HG02870 (cell line): ENCODE results near the gene COL18A1.
"Not testable (repeated sequence)": the region's sequence is repeated elsewhere in the genome, so short reads cannot be mapped to it uniquely, and the experiment has no call there.

Experiments
- ATAC-seq: cut with Tn5 transposase; IDR thresholded peaks from one replicate; pipeline ENCODE4 v1.9.1; 2021; ENCODE audit warnings: mild to moderate bottlenecking, moderate library complexity; ENCODE audit not compliant: unreplicated experiment

COL18A1 gene

DNA sequence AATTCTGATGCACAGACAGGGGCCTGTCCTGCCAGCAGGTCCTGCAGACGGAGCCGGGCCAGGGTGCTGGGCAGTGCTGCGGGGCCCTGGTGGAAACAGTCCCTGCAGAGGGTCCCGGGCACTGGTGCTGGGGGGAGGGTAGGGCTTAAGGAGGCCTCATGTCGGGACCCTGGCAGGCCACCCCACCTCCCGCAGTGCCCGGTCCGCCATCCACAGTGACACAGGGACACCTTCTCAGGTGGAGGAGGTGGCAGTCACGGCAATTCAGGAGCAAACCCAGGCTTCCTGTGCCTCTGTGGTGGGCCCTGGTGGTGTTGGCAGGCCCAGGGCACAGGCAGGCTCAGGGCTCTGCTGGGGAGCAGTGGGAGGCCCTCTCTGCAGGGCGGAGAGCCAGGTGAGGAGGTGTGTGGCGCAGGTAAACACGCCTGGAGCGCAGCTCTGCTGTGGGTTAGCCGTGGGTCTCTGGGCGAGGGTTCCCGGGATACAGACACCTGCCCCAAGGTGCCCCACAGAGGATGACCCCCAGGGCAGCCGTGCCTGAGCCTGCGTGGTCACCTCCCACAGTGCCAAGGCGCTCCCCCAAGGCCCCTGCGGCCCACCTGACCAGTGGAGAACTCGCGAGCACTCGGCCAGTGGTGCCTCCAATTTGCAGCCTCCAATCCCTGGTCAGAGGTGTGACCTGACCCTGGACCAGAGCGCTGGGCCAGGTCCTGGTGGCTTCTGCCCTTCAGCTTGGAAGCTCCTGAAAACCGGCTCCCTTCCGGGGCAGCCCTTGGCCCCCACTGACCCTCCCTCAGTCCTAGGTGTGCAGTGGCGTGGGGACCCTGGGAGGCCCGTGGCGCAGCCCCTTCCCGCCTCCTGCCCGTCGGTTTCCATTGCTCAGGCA is 19.2 kb downstream of the COL18A1 start:
- no peak for ATAC-seq

- no peak for ATAC-seq
Measured at GRCh38 chr21:45424854-45425795, 20.2 kb downstream of the COL18A1 start.

DNA sequence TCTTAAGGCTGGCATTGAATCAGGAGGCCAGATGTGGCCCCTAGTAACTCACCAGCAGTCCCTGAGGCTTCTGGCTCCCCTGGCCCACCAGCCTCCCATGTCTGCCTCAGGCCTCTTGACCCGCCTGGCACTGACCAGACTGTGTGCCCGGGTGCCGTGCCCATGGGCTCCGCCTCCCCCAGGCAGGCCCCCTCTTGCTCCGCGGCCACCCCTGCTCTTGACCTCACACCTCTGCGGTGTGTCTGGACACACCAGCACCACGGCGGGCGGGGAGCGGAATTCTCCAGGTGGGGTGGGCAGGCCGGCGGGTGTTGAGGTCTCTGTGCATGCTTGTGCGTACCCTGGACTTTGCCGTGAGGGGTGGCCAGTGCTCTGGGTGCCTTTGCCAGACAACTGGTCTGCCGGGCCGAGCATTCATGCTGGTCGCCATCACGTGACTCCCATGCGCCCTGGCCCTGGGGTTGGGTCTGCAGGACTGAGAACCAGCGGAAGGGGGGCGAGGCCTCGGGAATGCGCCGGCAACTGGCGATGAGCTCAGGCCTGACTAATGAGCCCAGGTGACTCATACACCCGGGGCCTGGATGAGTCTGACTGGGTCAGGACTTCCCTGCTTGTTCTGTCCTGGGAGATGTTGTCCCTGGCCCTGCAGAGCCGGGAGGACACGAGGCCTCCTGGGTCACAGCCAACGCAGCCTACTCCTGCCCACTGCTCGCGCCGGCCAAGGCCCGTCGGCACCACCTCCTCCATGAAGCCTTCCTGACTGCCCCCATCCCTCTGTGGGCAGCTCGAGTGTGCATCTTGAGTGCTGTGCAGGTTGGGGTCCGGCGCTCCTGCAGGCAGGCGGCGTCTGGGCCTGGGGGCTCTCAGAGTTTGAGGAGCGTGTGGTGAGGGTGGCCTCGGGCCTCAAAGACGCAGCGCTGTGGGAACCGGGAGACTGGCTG is 22.6 kb downstream of the COL18A1 start:
- ATAC-seq = no peak

- ATAC-seq = no peak
Measured at GRCh38 chr21:45428534-45428933, 23.6 kb downstream of the COL18A1 start.

DNA sequence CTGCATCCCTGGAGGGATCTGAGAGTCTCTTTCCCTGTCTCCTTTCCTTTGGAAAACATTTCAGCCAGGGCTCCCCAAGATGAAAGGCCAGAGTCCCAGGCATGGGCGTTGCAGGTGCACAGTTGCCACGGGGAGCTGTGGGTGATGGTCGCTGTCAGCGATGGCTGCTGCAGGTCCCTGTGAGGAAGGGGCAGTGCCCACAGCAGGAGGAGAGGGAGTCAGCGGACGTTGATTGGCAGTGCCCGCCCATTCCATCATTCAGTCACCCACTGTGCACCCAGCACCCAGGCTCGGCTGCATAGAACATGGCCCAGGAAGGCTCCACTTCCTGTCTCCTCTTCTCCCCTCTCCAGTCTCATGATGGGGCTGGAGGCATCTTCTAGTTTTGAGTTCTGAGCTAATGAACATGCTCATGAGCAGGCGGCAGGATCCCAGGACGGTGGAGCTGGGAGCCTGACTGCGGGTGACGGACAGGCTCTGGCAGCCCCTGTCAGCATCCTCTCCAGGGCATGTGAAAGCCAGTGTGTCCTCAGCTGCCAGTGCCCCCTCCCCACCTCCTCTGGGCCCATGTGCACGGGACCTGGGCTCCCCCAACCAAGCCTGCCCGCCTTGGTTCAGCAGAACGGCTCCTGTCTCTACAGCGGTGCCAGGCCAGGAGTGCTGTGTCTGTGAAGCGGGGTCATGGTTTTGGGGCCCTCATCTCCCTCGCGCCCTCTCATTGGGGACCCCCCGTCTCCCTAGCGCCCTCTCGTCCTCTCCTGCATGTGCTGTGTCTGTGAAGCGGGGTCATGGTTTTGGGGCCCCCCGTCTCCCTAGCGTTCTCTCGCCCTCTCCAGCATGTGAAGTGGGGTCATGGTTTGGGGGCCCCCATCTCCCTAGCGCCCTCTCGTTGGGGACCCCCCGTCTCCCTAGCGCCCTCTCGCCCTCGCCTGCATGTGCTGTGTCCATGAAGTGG is 24.5 kb downstream of the COL18A1 start:
- ATAC-seq = no peak

- ATAC-seq = no peak
Measured at GRCh38 chr21:45430521-45431501, 25.8 kb downstream of the COL18A1 start.

GRCh38 chr21:45431781-45432572 is 27.0 kb downstream of the COL18A1 start:
- no peak for ATAC-seq

DNA sequence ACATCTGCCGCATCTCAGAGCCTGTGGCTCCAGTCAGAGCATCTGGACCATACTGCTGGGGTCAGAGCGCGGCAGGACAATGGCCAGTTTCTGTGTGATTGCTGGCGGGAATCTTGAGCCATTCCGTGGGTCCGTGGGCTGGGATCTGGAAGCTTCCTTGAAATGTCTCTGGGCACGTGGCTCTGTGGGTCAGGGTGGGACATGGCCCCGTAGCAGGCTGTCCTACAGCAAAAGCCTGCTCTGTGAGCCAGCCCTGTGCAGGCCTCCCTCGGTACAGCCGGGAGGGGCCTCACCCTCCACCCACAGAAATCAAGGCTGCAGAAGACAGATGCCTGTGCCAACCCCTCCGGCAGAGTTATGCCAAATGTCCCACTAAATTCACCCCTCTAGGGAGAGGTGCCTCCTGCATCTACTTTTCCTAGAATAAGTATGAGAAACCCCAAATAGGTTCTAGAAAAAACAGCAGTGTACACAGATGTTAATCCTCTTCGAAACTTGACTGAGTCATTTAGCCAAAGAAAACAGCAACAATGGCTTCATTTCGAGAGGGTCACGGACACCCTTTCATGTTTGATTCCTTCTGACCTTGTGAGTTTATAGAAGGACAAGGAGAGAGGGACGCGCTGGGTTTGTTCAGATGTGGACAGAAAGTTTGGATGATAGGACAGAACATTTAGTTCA is 27.8 kb downstream of the COL18A1 start:
- ATAC-seq = no peak

- no peak for ATAC-seq
Measured at GRCh38 chr21:45433301-45433700, 28.3 kb downstream of the COL18A1 start.

DNA sequence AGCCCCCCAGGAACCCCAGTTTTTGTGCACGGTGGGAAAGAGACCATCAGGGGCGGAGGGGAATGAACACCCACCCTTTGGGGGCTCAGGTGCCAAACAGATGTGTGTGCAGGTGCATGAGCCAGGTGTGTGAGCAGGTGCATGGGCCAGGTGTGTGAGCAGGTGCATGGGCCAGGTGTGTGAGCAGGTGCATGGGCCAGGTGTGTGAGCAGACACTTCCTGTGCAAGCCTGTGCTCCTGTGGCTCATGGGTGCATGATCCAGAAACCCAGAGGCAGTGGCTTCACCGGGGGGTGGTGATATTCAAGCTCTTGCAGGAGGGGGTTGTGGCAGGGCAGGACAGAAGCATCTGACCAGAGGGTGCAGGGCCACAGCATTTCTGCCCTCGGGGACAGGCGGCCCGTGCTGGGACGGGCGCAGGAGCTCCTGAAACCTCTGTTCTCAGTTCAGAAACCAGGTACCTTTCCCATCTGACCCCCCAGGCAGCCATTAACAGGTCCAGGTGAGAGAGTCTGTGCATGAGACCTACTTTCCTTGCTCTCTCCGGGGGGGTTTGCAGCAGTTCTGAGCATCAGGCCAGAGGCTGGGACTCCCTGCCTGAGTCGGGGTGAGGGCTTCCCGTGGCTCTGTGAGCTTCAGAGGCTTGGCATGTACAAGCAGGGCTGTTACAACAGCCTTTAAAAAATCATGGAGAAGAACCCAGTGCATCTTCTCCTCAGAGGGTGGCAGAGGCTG is 29.1 kb downstream of the COL18A1 start:
- ATAC-seq = no peak

- ATAC-seq = no peak
Measured at GRCh38 chr21:45434645-45435217, 29.8 kb downstream of the COL18A1 start.

- no peak for ATAC-seq
Measured at GRCh38 chr21:45435405-45435981, 30.5 kb downstream of the COL18A1 start.

GRCh38 chr21:45436351-45437065 is 31.5 kb downstream of the COL18A1 start:
- no peak for ATAC-seq

GRCh38 chr21:45437844-45438243 is 32.9 kb downstream of the COL18A1 start:
- ATAC-seq = not testable (repeated sequence)
